HepG2 (cell line): ENCODE data around the gene TKFC. TPM values are rescaled to one million over a fixed set of nuclear protein-coding genes. Genes with fewer than 3 reads are reported as not detected.

ENCODE experiments used
- FOSL2 ChIP-seq: sonication (generic); formaldehyde crosslinking; IDR thresholded peaks from 2 replicates; pipeline ENCODE4 v1.4.0; 2020; ENCODE audit warnings: missing genetic modification reagents
- FOXA1 ChIP-seq, 2 experiments: fragments of 450-650 bp in 1 of 2; sonication (generic) in 1 of 2; formaldehyde crosslinking in 1 of 2; IDR thresholded peaks; 2 replicates each; pipeline versions ENCODE4 v1.4.0 to v1.6.1; 2016 to 2020; ENCODE audit warnings: missing genetic modification reagents in 1 of 2
- MED8 ChIP-seq: sonication (generic); formaldehyde crosslinking; IDR thresholded peaks from 2 replicates; pipeline ENCODE4 v1.8.1; 2023; ENCODE audit warnings: mild to moderate bottlenecking, missing genetic modification reagents; ENCODE audit not compliant: insufficient replicate concordance
- MLLT10 ChIP-seq: sonication (generic); formaldehyde crosslinking; IDR thresholded peaks from 2 replicates; pipeline ENCODE4 v1.4.0; 2020; ENCODE audit warnings: missing genetic modification reagents
- NCOA2 ChIP-seq: sonication (generic); formaldehyde crosslinking; IDR thresholded peaks from 2 replicates; pipeline ENCODE4 v1.8.0; 2022; ENCODE audit warnings: inconsistent platforms
- SSRP1 ChIP-seq: IDR thresholded peaks from 2 replicates; pipeline ENCODE4 v1.6.1; 2016; ENCODE audit warnings: control low read depth
- TFDP1 ChIP-seq: IDR thresholded peaks from 2 replicates; pipeline ENCODE4 v1.6.1; 2016; ENCODE audit warnings: missing compliant biosample characterization, missing genetic modification reagents, borderline replicate concordance
- ZNF180 ChIP-seq: sonication (generic); formaldehyde crosslinking; IDR thresholded peaks from 2 replicates; pipeline ENCODE4 v1.4.0; 2020; ENCODE audit warnings: low read depth, missing genetic modification reagents, borderline replicate concordance
- ZNF709 ChIP-seq: sonication (generic); formaldehyde crosslinking; IDR thresholded peaks from 2 replicates; pipeline ENCODE4 v1.5.0; 2020; ENCODE audit warnings: mild to moderate bottlenecking, missing genetic modification reagents
- ZNF773 ChIP-seq: sonication (generic); formaldehyde crosslinking; IDR thresholded peaks from 2 replicates; pipeline ENCODE4 v1.4.0; 2020; ENCODE audit warnings: missing genetic modification reagents, borderline replicate concordance
- ZNF792 ChIP-seq: IDR thresholded peaks from 2 replicates; pipeline ENCODE4 v1.6.1; 2016
- polyA plus RNA-seq, 8 experiments: library from polyadenylated mRNA; depleted of rRNA in 3 of 8; stranded (reverse) in 7 of 8; unstranded in 1 of 8; fragments of >200 nt; fragmentation: Illumina TruSeq in 4 of 8; extraction: Trizol in 4 of 8; gene quantifications; 2 replicates each; pipeline versions ENCODE4 v1.2.1 to v1.2.3, GENCODE V29; 2011 to 2016; ENCODE audit warnings: low read depth in 4 of 8, missing spikeins in 1 of 8, mixed read lengths in 1 of 8; ENCODE audit not compliant: insufficient read depth in 1 of 8
- total RNA-seq, 5 experiments: library from RNA; depleted of rRNA; stranded (reverse); fragments of >200 nt; fragmentation: Illumina TruSeq; extraction: Trizol; gene quantifications; 2 replicates each; pipeline ENCODE4 v1.2.3, GENCODE V29; 2016; ENCODE audit warnings: low read depth in 1 of 5
- TF ChIP-seq, protein P1 (sequence below): sonication (generic); formaldehyde crosslinking; IDR thresholded peaks from 2 replicates; pipeline ENCODE4 v1.8.0; 2022; ENCODE audit warnings: mild to moderate bottlenecking, missing genetic modification reagents, borderline replicate concordance
- TF ChIP-seq, protein P2 (sequence below): sonication (generic); formaldehyde crosslinking; IDR thresholded peaks from one replicate; pipeline ENCODE4 v1.5.1; 2020; ENCODE audit warnings: mild to moderate bottlenecking, missing genetic modification reagents; ENCODE audit errors: not compliant biosample characterization
- TF ChIP-seq, protein P3 (sequence below): sonication (generic); formaldehyde crosslinking; IDR thresholded peaks from 2 replicates; pipeline ENCODE4 v1.4.0; 2020; ENCODE audit warnings: missing genetic modification reagents

TKFC gene
- total and polyA plus RNA-seq, 2 of the 13 experiments (the other 11 are each of a cell fraction or from before 2014, with no cell fraction given), result 147 to 197 TPM

- peak; percentile 30; the same call in 1 of the 2 replicates for TF ChIP-seq NCOA2 (CRISPR knock-in tag)
- TF ChIP-seq ZNF792 (CRISPR knock-in tag), result no peak; the same call in 1 of the 2 replicates
- peak; percentile 95 for TF ChIP-seq FOSL2 (CRISPR knock-in tag)
- no peak for TF ChIP-seq MLLT10 (CRISPR knock-in tag)
- TF ChIP-seq MED8 (CRISPR knock-in tag), result no peak
- peak; percentile 19; the same call in 1 of the 2 replicates for TF ChIP-seq SSRP1 (CRISPR knock-in tag)
- TF ChIP-seq ZNF709, result no peak; the same call in 1 of the 2 replicates
- TF ChIP-seq, protein P1, sequence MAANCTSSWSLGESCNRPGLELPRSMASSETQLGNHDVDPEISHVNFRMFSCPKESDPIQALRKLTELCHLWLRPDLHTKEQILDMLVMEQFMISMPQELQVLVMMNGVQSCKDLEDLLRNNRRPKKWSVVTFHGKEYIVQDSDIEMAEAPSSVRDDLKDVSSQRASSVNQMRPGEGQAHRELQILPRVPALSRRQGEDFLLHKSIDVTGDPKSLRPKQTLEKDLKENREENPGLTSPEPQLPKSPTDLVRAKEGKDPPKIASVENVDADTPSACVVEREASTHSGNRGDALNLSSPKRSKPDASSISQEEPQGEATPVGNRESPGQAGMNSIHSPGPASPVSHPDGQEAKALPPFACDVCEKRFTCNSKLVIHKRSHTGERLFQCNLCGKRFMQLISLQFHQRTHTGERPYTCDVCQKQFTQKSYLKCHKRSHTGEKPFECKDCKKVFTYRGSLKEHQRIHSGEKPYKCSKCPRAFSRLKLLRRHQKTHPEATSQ (CRISPR knock-in tag), result no peak
- TF ChIP-seq FOXA1 (IDR thresholded peaks at IDR 0.05), result no peak
- TF ChIP-seq FOXA1 (CRISPR knock-in tag; IDR thresholded peaks at IDR 0.05), result 0 out of 2 replicates have a peak, but pooled peaks have one; percentile 3
- TF ChIP-seq, protein P2, sequence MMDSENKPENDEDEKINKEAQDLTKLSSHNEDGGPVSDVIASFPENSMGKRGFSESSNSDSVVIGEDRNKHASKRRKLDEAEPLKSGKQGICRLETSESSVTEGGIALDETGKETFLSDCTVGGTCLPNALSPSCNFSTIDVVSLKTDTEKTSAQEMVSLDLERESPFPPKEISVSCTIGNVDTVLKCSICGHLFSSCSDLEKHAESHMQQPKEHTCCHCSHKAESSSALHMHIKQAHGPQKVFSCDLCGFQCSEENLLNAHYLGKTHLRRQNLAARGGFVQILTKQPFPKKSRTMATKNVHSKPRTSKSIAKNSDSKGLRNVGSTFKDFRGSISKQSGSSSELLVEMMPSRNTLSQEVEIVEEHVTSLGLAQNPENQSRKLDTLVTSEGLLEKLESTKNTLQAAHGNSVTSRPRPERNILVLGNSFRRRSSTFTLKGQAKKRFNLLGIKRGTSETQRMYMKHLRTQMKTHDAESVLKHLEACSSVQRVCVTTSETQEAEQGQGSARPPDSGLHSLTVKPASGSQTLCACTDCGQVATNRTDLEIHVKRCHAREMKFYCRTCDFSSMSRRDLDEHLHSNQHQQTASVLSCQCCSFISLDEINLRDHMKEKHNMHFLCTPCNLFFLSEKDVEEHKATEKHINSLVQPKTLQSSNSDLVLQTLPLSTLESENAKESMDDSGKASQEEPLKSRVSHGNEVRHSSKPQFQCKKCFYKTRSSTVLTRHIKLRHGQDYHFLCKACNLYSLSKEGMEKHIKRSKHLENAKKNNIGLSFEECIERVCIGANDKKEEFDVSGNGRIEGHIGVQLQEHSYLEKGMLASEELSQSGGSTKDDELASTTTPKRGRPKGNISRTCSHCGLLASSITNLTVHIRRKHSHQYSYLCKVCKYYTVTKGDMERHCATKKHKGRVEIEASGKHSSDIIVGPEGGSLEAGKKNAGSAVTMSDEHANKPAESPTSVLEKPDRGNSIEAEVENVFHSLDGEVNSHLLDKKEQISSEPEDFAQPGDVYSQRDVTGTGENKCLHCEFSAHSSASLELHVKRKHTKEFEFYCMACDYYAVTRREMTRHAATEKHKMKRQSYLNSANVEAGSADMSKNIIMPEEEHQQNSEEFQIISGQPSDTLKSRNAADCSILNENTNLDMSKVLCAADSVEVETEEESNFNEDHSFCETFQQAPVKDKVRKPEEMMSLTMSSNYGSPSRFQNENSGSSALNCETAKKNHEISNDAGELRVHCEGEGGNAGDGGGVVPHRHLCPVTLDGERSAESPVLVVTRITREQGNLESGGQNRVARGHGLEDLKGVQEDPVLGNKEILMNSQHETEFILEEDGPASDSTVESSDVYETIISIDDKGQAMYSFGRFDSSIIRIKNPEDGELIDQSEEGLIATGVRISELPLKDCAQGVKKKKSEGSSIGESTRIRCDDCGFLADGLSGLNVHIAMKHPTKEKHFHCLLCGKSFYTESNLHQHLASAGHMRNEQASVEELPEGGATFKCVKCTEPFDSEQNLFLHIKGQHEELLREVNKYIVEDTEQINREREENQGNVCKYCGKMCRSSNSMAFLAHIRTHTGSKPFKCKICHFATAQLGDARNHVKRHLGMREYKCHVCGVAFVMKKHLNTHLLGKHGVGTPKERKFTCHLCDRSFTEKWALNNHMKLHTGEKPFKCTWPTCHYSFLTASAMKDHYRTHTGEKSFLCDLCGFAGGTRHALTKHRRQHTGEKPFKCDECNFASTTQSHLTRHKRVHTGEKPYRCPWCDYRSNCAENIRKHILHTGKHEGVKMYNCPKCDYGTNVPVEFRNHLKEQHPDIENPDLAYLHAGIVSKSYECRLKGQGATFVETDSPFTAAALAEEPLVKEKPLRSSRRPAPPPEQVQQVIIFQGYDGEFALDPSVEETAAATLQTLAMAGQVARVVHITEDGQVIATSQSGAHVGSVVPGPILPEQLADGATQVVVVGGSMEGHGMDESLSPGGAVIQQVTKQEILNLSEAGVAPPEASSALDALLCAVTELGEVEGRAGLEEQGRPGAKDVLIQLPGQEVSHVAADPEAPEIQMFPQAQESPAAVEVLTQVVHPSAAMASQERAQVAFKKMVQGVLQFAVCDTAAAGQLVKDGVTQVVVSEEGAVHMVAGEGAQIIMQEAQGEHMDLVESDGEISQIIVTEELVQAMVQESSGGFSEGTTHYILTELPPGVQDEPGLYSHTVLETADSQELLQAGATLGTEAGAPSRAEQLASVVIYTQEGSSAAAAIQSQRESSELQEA (CRISPR knock-in tag), result no peak
- TF ChIP-seq, protein P3, sequence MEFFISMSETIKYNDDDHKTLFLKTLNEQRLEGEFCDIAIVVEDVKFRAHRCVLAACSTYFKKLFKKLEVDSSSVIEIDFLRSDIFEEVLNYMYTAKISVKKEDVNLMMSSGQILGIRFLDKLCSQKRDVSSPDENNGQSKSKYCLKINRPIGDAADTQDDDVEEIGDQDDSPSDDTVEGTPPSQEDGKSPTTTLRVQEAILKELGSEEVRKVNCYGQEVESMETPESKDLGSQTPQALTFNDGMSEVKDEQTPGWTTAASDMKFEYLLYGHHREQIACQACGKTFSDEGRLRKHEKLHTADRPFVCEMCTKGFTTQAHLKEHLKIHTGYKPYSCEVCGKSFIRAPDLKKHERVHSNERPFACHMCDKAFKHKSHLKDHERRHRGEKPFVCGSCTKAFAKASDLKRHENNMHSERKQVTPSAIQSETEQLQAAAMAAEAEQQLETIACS, result no peak
- no peak for TF ChIP-seq TFDP1 (CRISPR knock-in tag)
- no peak for TF ChIP-seq ZNF180
- no peak for TF ChIP-seq ZNF773 (CRISPR knock-in tag)
Measured at GRCh38 chr11:61334434-61335354, 1.7 kb downstream of the TKFC start (continued).
